Measurements from ENCODE around the gene SCAI.
"Not testable (repeated sequence)": the region's sequence is repeated elsewhere in the genome, so short reads cannot be mapped to it uniquely, and the experiment has no call there.

Gene SCAI

GRCh38 chr9:125012013-125012412 lies 131.3 kb downstream of the SCAI start:
- DNase-seq, result not testable (repeated sequence)

GRCh38 chr9:125008599-125008998 lies 134.7 kb downstream of the SCAI start:
- no peak for DNase-seq

- DNase-seq, result no peak
These were observed 140.0 kb downstream of the SCAI start for GRCh38 chr9:125003332-125003731.

- no peak for DNase-seq
These were observed 159.6 kb downstream of the SCAI start for GRCh38 chr9:124983698-124984097.

- DNase-seq, result no peak
These were observed 162.9 kb downstream of the SCAI start for GRCh38 chr9:124980431-124980830.

GRCh38 chr9:124975131-124975530 lies 168.2 kb downstream of the SCAI start:
- DNase-seq, result no peak

GRCh38 chr9:124973807-124974206 lies 169.5 kb downstream of the SCAI start:
- no peak for DNase-seq

GRCh38 chr9:124972241-124972770 lies 171.0 kb downstream of the SCAI start:
- DNase-seq, result no peak

GRCh38 chr9:124969401-124969800 lies 173.9 kb downstream of the SCAI start:
- no peak for DNase-seq

GRCh38 chr9:124968238-124968637 lies 175.1 kb downstream of the SCAI start:
- DNase-seq, result no peak

- DNase-seq, result not testable (repeated sequence)
These were observed 177.4 kb downstream of the SCAI start for GRCh38 chr9:124965775-124966568.

- DNase-seq, result no peak
These were observed 178.7 kb downstream of the SCAI start for GRCh38 chr9:124964604-124965003.

- DNase-seq, result no peak
These were observed 179.3 kb downstream of the SCAI start for GRCh38 chr9:124964056-124964455.

- DNase-seq, result no peak
These were observed 182.9 kb downstream of the SCAI start for GRCh38 chr9:124960409-124960752.

GRCh38 chr9:124959671-124960408 lies 183.5 kb downstream of the SCAI start:
- not testable (repeated sequence) for DNase-seq

- no peak for DNase-seq
These were observed 189.1 kb downstream of the SCAI start for GRCh38 chr9:124954255-124954654.

- DNase-seq, result no peak
These were observed 193.1 kb downstream of the SCAI start for GRCh38 chr9:124950050-124950718.

GRCh38 chr9:124949387-124949786 lies 193.9 kb downstream of the SCAI start:
- no peak for DNase-seq

GRCh38 chr9:124947727-124948391 lies 195.5 kb downstream of the SCAI start:
- no peak for DNase-seq

GRCh38 chr9:124946167-124946566 lies 197.2 kb downstream of the SCAI start:
- DNase-seq, result no peak

GRCh38 chr9:124941679-124942561 lies 201.4 kb downstream of the SCAI start:
- peak; percentile 69 for DNase-seq

Measured in activated T-cell treated with anti-CD3 and anti-CD28 coated beads, Interleukin-2, amount 50 U/mL, for 1 hour (primary cell).